GM18861 (cell line): ENCODE data around the gene TMEM19.
A peak's percentile ranks its signal among the peaks of the same experiment; 100 is the strongest.
"Not testable (repeated sequence)": the region's sequence is repeated elsewhere in the genome, so short reads cannot be mapped to it uniquely, and the experiment has no call there.

Experiments
- ATAC-seq: cut with Tn5 transposase; IDR thresholded peaks from one replicate; pipeline ENCODE4 v1.9.1; 2021; ENCODE audit not compliant: unreplicated experiment

TMEM19 gene

GRCh38 chr12:71664411-71665089 is 21.3 kb upstream of the TMEM19 start:
- ATAC-seq = peak; percentile 7

- ATAC-seq = no peak
These were observed 20.8 kb upstream of the TMEM19 start for GRCh38 chr12:71665090-71665463.

GRCh38 chr12:71666259-71666658 is 19.6 kb upstream of the TMEM19 start:
- ATAC-seq = no peak

GRCh38 chr12:71671311-71671710 is 14.6 kb upstream of the TMEM19 start:
- no peak for ATAC-seq

- no peak for ATAC-seq
These were observed 14.1 kb upstream of the TMEM19 start for GRCh38 chr12:71671816-71672215.

GRCh38 chr12:71682466-71682865 is 3.4 kb upstream of the TMEM19 start:
- ATAC-seq = no peak

GRCh38 chr12:71683633-71684032 is 2.2 kb upstream of the TMEM19 start:
- ATAC-seq = no peak

- ATAC-seq = no peak
These were observed 1.8 kb upstream of the TMEM19 start for GRCh38 chr12:71684081-71684480.

- ATAC-seq = no peak
These were observed 473 bp upstream of the TMEM19 start for GRCh38 chr12:71685312-71685906.

- ATAC-seq = no peak
These were observed 760 bp downstream of the TMEM19 start for GRCh38 chr12:71686658-71687025.

GRCh38 chr12:71687172-71687571 is 1.3 kb downstream of the TMEM19 start:
- not testable (repeated sequence) for ATAC-seq

- no peak for ATAC-seq
These were observed 3.2 kb downstream of the TMEM19 start for GRCh38 chr12:71688961-71689570.

- no peak for ATAC-seq
These were observed 5.7 kb downstream of the TMEM19 start for GRCh38 chr12:71691504-71692129.

- ATAC-seq = no peak
These were observed 7.2 kb downstream of the TMEM19 start for GRCh38 chr12:71693126-71693525.

GRCh38 chr12:71693651-71694050 is 7.8 kb downstream of the TMEM19 start:
- peak; percentile 6 for ATAC-seq

GRCh38 chr12:71694099-71694820 is 8.4 kb downstream of the TMEM19 start:
- peak; percentile 87 for ATAC-seq

- no peak for ATAC-seq
These were observed 9.9 kb downstream of the TMEM19 start for GRCh38 chr12:71695782-71696181.

GRCh38 chr12:71702181-71702580 is 16.3 kb downstream of the TMEM19 start:
- ATAC-seq = not testable (repeated sequence)

GRCh38 chr12:71702590-71702989 is 16.7 kb downstream of the TMEM19 start:
- no peak for ATAC-seq

- ATAC-seq = no peak
These were observed 17.3 kb downstream of the TMEM19 start for GRCh38 chr12:71703206-71703605.

- ATAC-seq = no peak
These were observed 19.0 kb downstream of the TMEM19 start for GRCh38 chr12:71704920-71705319.
